Stimulated activated memory B cell treated with anti-CD40 and anti-IgM and Interleukin-4, amounts not matched to agents 10 μg/mL and 1 μg/mL and 100 μg/mL, for 72 hours (primary cell): ENCODE measurements around the gene FRY.

ENCODE experiments used
- ATAC-seq: fragments of 150-1000 bp; cut with Tn5 transposase; 2 replicates; pipeline ENCODE4 v1.10.0; 2021
- H3K27ac Mint-ChIP-seq: one replicate; pipeline ENCODE4 v1.8.0; 2022; ENCODE audit warnings: mild to moderate bottlenecking, mixed read lengths
- H3K27me3 Mint-ChIP-seq: one replicate; pipeline ENCODE4 v1.8.0; 2022; ENCODE audit warnings: mixed read lengths
- H3K36me3 Mint-ChIP-seq: one replicate; pipeline ENCODE4 v1.8.0; 2022; ENCODE audit warnings: mixed read lengths
- H3K4me1 Mint-ChIP-seq: one replicate; pipeline ENCODE4 v1.8.0; 2022; ENCODE audit warnings: mixed read lengths
- H3K4me3 Mint-ChIP-seq: one replicate; pipeline ENCODE4 v1.8.0; 2022; ENCODE audit warnings: mild to moderate bottlenecking, moderate library complexity, mixed read lengths
- H3K9me3 Mint-ChIP-seq: one replicate; pipeline ENCODE4 v1.8.0; 2022; ENCODE audit warnings: mixed read lengths

FRY gene

GRCh38 chr13:32317716-32318465 lies 286.3 kb downstream of the FRY start:
- Mint-ChIP-seq H3K27me3 (no peaks in the 10 kb centered on the region), H3K36me3 (peaks cover 18% of the 10 kb centered on the region), H3K4me1 (peaks cover 6% of the 10 kb centered on the region), H3K4me3 (no peak overlapping the region), H3K27ac (no peak overlapping the region), H3K9me3 (no peaks in the 10 kb centered on the region)
- no peak for ATAC-seq

GRCh38 chr13:32320528-32320927 lies 289.0 kb downstream of the FRY start:
- peaks cover 29% of the 10 kb centered on the region for H3K36me3 Mint-ChIP-seq
- H3K27ac Mint-ChIP-seq: no peak overlapping the region
- ATAC-seq: no peak

DNA sequence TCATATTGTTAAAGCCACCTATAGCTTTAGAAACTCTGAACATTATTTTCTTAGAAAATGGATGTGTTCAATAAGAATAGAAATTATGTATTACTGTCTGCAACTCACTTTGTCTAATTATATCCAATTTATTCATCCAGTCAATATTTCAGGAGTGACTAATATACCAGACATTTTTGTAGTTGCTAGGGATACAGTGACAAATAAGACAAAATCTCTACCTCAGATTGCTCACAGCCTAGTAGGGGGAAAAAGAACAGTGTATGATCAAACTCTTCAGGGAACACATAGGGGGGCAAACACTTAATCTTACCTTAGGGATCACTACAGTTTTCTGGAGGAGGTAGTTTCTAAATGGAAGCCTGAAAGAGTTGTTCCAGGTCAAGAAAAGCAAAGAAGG lies 292.3 kb downstream of the FRY start:
- Mint-ChIP-seq H3K27ac (no peak overlapping the region), H3K27me3 (no peaks in the 10 kb centered on the region), H3K4me3 (no peak overlapping the region), H3K36me3 (peaks cover 29% of the 10 kb centered on the region), H3K9me3 (no peaks in the 10 kb centered on the region), H3K4me1 (no peaks in the 10 kb centered on the region)
- no peak for ATAC-seq

More at GRCh38 chr13:32320528-32320927, 289.0 kb downstream of the FRY start:
- no peak overlapping the region for H3K4me3 Mint-ChIP-seq
- H3K4me1 Mint-ChIP-seq: no peaks in the 10 kb centered on the region
- no peaks in the 10 kb centered on the region for H3K27me3 Mint-ChIP-seq
- no peaks in the 10 kb centered on the region for H3K9me3 Mint-ChIP-seq

DNA sequence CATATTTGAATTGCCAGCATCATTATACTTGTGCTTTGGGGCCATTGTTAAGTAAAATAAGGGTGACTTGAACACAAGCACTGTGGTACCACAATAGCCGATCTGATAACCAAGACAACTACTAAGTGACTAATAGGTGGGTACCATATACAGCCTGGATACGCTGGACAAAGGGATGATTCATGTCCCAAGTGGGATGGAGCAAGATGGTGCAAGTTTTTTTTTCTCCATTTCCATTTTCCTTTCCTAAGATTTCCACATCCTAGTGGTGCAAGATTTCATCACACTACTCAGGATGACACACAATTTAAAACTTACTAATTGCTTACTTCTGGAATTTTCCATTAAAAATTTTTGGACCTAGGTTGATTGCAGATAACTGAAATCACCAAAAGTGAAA lies 298.9 kb downstream of the FRY start:
- Mint-ChIP-seq H3K9me3 (peaks cover 3% of the 10 kb centered on the region), H3K36me3 (peaks cover 34% of the 10 kb centered on the region), H3K27me3 (no peaks in the 10 kb centered on the region), H3K4me3 (no peak overlapping the region), H3K4me1 (no peaks in the 10 kb centered on the region), H3K27ac (no peak overlapping the region)
- no peak for ATAC-seq

GRCh38 chr13:32334671-32335070 lies 303.1 kb downstream of the FRY start:
- Mint-ChIP-seq H3K4me3 (no peak overlapping the region), H3K27me3 (no peaks in the 10 kb centered on the region), H3K36me3 (peaks cover 48% of the 10 kb centered on the region), H3K27ac (no peak overlapping the region), H3K4me1 (no peaks in the 10 kb centered on the region), H3K9me3 (peaks cover 3% of the 10 kb centered on the region)
- no peak for ATAC-seq

- Mint-ChIP-seq H3K9me3 (no peaks in the 10 kb centered on the region), H3K27ac (no peak overlapping the region), H3K27me3 (no peaks in the 10 kb centered on the region), H3K4me3 (no peak overlapping the region), H3K4me1 (no peaks in the 10 kb centered on the region), H3K36me3 (peaks cover 13% of the 10 kb centered on the region)
- no peak for ATAC-seq
These were observed 309.3 kb downstream of the FRY start for GRCh38 chr13:32340914-32341313.

DNA sequence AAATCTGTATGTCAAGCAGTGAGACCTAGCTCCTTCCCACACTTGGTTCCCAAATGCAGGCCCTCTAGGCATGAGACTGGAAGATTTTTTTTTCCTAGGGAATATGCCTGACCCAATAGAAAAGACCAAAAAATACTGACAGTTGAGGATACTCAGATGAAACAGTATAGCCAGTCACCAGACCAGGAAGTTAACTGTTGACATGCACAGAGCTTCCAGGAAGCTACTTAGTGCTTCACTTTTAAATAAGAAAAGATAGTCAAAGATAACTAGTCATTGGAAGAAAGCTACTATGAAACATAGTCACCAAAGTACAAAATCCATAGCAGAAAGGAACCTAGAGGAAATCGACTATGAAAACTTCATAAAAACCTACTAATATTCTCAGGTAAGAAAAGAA lies 316.1 kb downstream of the FRY start:
- H3K36me3 Mint-ChIP-seq: peaks cover 35% of the 10 kb centered on the region
- no peaks in the 10 kb centered on the region for H3K27me3 Mint-ChIP-seq
- no peaks in the 10 kb centered on the region for H3K4me1 Mint-ChIP-seq
- H3K4me3 Mint-ChIP-seq: no peak overlapping the region
- H3K27ac Mint-ChIP-seq: no peak overlapping the region
- H3K9me3 Mint-ChIP-seq: no peaks in the 10 kb centered on the region
- no peak for ATAC-seq
